Measurements from ENCODE around the gene SOX6.
A peak's percentile ranks its signal among the peaks of the same experiment; 100 is the strongest.

The SOX6 gene

GRCh38 chr11:15985127-15985859, 371.1 kb downstream of the SOX6 start:
- no peak for DNase-seq

GRCh38 chr11:15981292-15981691, 375.1 kb downstream of the SOX6 start:
- DNase-seq = no peak

GRCh38 chr11:15977116-15977515, 379.2 kb downstream of the SOX6 start:
- no peak for DNase-seq

- DNase-seq = peak; percentile 11
Measured at GRCh38 chr11:15976433-15977045, 379.8 kb downstream of the SOX6 start.

GRCh38 chr11:15975742-15976141, 380.6 kb downstream of the SOX6 start:
- no peak for DNase-seq

- DNase-seq = no peak
Measured at GRCh38 chr11:15972838-15973237, 383.5 kb downstream of the SOX6 start.

- no peak for DNase-seq
Measured at GRCh38 chr11:15971215-15971546, 385.2 kb downstream of the SOX6 start.

- peak; percentile 30 for DNase-seq
Measured at GRCh38 chr11:15970506-15971214, 385.7 kb downstream of the SOX6 start.

GRCh38 chr11:15969701-15970329, 386.5 kb downstream of the SOX6 start:
- no peak for DNase-seq

- DNase-seq = peak; percentile 91
Measured at GRCh38 chr11:15969281-15969680, 387.1 kb downstream of the SOX6 start.

GRCh38 chr11:15968461-15969130, 387.8 kb downstream of the SOX6 start:
- peak; percentile 46 for DNase-seq

GRCh38 chr11:15967966-15968365, 388.4 kb downstream of the SOX6 start:
- DNase-seq = peak; percentile 46

GRCh38 chr11:15967166-15967565, 389.2 kb downstream of the SOX6 start:
- peak; percentile 16 for DNase-seq

- DNase-seq = no peak
Measured at GRCh38 chr11:15965562-15966250, 390.6 kb downstream of the SOX6 start.

- DNase-seq = no peak
Measured at GRCh38 chr11:15963266-15963665, 393.1 kb downstream of the SOX6 start.

- DNase-seq = no peak
Measured at GRCh38 chr11:15958910-15959309, 397.4 kb downstream of the SOX6 start.

GRCh38 chr11:15957234-15957633, 399.1 kb downstream of the SOX6 start:
- no peak for DNase-seq

GRCh38 chr11:15956302-15956701, 400.0 kb downstream of the SOX6 start:
- DNase-seq = no peak

GRCh38 chr11:15955595-15955994, 400.8 kb downstream of the SOX6 start:
- no peak for DNase-seq

- DNase-seq = no peak
Measured at GRCh38 chr11:15947681-15948648, 408.4 kb downstream of the SOX6 start.

- DNase-seq = no peak
Measured at GRCh38 chr11:15945726-15946125, 410.6 kb downstream of the SOX6 start.
